Nephron (organoid): ENCODE data around the gene TSHR.
"Not testable (repeated sequence)": the region's sequence is repeated elsewhere in the genome, so short reads cannot be mapped to it uniquely, and the experiment has no call there.

Experiments
- H3K27ac Mint-ChIP-seq, 3 experiments: 2 replicates each; pipeline ENCODE4 v1.8.0; 2020; ENCODE audit warnings: mixed read lengths in 3 of 3, mild to moderate bottlenecking in 2 of 3, moderate library complexity in 1 of 3
- H3K27me3 Mint-ChIP-seq: 2 replicates; pipeline ENCODE4 v1.8.0; 2021; ENCODE audit warnings: low read depth, mild to moderate bottlenecking, moderate library complexity, mixed read lengths
- H3K36me3 Mint-ChIP-seq: 2 replicates; pipeline ENCODE4 v1.8.0; 2020; ENCODE audit warnings: low read depth, mixed read lengths
- H3K4me1 Mint-ChIP-seq: 2 replicates; pipeline ENCODE4 v1.8.0; 2020; ENCODE audit warnings: mixed read lengths
- H3K4me3 Mint-ChIP-seq, 3 experiments: 2 replicates each; pipeline ENCODE4 v1.8.0; 2020; ENCODE audit warnings: mild to moderate bottlenecking in 3 of 3, mixed read lengths in 3 of 3, moderate library complexity in 2 of 3
- H3K9me3 Mint-ChIP-seq: 2 replicates; pipeline ENCODE4 v1.8.0; 2020; ENCODE audit warnings: mixed read lengths
- TF ChIP-seq, protein P1 (sequence below), 3 experiments: fragments of 200-600 bp; sonication (generic); IDR thresholded peaks; one replicate each; pipeline ENCODE4 v1.5.0; 2021; ENCODE audit warnings: antibody characterized with exemption in 3 of 3; ENCODE audit not compliant: unreplicated experiment in 3 of 3

Gene TSHR

DNA sequence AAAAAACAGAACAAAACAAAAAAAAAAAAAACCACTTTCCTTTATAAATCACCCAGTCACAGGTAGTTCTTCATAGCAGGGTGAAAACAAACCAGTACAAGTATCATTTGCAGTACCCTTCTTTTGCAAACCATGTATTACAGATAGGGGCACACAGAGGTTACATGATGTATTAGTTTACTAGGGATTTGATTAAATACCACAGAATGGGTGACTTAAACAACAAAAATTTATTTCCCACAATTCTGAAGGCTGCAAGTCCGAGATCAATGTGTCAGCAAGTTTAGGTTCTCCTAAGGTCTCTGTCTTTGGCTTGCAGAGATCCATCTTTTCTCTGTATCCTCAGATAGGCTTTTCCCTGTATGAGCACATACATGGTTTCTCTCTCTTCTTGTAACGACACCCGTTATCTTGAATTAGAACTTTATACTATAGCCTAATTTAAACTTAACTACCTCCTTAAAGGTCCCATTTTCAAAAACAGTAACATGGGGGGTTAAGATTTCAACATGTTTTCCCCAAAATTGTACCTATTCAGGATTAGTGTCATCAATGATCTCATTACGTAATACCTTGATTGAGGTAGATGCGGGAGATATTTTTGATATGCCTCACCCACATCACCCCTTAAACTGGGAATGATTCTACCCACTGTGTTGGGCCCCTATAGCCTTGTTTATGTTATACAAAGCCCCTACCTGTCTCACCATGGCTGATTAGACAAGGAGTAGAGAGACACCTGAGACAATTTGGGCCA is 10.4 kb upstream of the TSHR start:
- Mint-ChIP-seq H3K9me3 (no peaks in the 10 kb centered on the region), H3K4me1 (peaks cover 9% of the 10 kb centered on the region), H3K27ac (no peak overlapping the region), H3K27me3 (peaks cover 7% of the 10 kb centered on the region), H3K36me3 (no peaks in the 10 kb centered on the region), H3K4me3 (no peak overlapping the region)
- TF ChIP-seq, protein P1, sequence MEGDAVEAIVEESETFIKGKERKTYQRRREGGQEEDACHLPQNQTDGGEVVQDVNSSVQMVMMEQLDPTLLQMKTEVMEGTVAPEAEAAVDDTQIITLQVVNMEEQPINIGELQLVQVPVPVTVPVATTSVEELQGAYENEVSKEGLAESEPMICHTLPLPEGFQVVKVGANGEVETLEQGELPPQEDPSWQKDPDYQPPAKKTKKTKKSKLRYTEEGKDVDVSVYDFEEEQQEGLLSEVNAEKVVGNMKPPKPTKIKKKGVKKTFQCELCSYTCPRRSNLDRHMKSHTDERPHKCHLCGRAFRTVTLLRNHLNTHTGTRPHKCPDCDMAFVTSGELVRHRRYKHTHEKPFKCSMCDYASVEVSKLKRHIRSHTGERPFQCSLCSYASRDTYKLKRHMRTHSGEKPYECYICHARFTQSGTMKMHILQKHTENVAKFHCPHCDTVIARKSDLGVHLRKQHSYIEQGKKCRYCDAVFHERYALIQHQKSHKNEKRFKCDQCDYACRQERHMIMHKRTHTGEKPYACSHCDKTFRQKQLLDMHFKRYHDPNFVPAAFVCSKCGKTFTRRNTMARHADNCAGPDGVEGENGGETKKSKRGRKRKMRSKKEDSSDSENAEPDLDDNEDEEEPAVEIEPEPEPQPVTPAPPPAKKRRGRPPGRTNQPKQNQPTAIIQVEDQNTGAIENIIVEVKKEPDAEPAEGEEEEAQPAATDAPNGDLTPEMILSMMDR (IDR thresholded peaks at IDR 0.05; ENCODE audit: unreplicated experiment in 3 of 3) = no peak

DNA sequence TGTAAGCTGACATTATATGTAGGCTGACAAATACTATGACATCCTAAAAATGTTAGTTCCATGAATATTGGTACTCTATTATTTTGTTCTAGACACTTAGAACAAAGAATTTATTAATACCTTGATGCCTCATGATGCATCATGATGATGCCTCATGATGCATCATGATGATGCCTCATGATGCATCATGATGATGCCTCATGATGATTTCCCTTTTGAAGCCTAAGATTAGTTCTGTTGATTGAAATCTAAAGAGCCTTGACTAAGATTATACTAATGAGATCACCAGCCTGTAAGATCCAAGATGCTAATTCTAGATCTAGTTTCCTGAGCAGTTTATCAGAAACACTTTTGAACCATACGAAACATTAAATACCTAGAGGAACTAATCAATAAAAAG is 9.2 kb upstream of the TSHR start:
- peaks cover 7% of the 10 kb centered on the region for H3K27me3 Mint-ChIP-seq

DNA sequence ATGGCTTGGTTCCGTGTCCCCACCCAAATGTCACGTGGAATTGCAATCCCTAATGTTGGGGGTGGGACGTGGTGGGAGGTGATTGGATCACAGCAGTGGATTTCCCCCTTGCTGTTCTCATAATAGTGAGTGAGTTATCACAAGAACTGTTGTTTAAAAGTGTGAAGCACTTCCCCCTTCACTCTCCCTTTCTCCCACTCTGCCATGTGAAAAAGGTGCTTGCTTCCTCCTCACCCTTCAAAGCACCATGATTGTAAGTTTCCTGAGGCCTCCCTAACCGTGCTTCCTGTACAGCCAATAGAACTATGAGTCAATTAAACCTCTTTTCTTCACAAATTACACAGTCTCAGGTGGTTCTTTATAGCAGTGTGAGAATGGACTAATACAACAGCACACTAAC is 8.6 kb upstream of the TSHR start:
- no peak overlapping the region for H3K4me3 Mint-ChIP-seq
- H3K27me3 Mint-ChIP-seq = peaks cover 7% of the 10 kb centered on the region
- no peaks in the 10 kb centered on the region for H3K36me3 Mint-ChIP-seq
- TF ChIP-seq, protein P1 (IDR thresholded peaks at IDR 0.05; ENCODE audit: unreplicated experiment in 3 of 3) = no peak
- H3K4me1 Mint-ChIP-seq = peaks cover 9% of the 10 kb centered on the region
- no peak overlapping the region for H3K27ac Mint-ChIP-seq
- no peaks in the 10 kb centered on the region for H3K9me3 Mint-ChIP-seq

More for the DNA sequence above, 9.2 kb upstream of the TSHR start:
- H3K9me3 Mint-ChIP-seq = no peaks in the 10 kb centered on the region
- peaks cover 9% of the 10 kb centered on the region for H3K4me1 Mint-ChIP-seq
- no peak overlapping the region for H3K27ac Mint-ChIP-seq
- TF ChIP-seq, protein P1 (IDR thresholded peaks at IDR 0.05; ENCODE audit: unreplicated experiment in 3 of 3) = no peak
- no peak overlapping the region for H3K4me3 Mint-ChIP-seq
- no peaks in the 10 kb centered on the region for H3K36me3 Mint-ChIP-seq

DNA sequence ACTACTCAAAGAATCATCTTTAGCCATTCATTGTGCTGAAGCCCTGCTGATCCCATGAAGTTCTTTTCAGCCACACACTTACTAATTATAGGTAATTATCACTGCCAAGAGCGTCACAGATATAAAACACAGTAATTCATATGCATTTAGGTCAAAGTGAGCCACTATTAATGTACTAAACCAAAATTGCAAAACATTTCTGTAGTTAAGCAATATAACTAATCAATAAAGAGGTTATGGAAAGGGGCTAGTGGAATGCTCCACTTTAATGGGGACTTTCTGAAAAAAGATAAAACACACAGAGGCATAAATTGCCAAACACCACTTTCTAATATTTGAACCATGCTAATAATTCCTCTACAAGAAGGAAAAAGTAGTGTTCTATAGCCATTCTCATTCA is 7.1 kb upstream of the TSHR start:
- TF ChIP-seq, protein P1 (IDR thresholded peaks at IDR 0.05; ENCODE audit: unreplicated experiment in 3 of 3) = no peak
- no peak overlapping the region for H3K27ac Mint-ChIP-seq
- no peaks in the 10 kb centered on the region for H3K4me1 Mint-ChIP-seq
- no peaks in the 10 kb centered on the region for H3K9me3 Mint-ChIP-seq
- peaks cover 7% of the 10 kb centered on the region for H3K27me3 Mint-ChIP-seq
- no peak overlapping the region for H3K4me3 Mint-ChIP-seq
- H3K36me3 Mint-ChIP-seq = no peaks in the 10 kb centered on the region

DNA sequence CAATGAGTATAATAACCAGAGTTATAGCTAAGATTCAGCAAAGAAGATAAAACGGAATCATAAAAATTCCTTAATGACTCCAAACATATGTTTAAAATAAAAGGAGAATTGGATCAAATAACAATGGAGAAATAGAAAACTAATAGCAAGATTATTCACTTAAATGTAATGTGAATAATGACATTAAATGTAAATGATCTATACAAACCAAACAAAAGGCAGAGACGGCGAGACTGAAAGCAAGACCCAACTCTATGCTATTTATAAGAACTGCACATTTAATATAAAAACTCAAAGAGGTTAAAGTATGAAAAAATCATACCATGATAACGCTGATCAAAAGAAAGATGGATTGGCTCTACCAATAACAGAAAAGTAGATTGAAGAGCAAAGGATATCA is 3.9 kb upstream of the TSHR start:
- TF ChIP-seq, protein P1 (IDR thresholded peaks at IDR 0.05; ENCODE audit: unreplicated experiment in 3 of 3) = no peak
- H3K27me3 Mint-ChIP-seq = peaks cover 23% of the 10 kb centered on the region
- no peaks in the 10 kb centered on the region for H3K36me3 Mint-ChIP-seq
- H3K9me3 Mint-ChIP-seq = no peaks in the 10 kb centered on the region
- no peak overlapping the region for H3K4me3 Mint-ChIP-seq
- H3K4me1 Mint-ChIP-seq = no peaks in the 10 kb centered on the region
- no peak overlapping the region for H3K27ac Mint-ChIP-seq

DNA sequence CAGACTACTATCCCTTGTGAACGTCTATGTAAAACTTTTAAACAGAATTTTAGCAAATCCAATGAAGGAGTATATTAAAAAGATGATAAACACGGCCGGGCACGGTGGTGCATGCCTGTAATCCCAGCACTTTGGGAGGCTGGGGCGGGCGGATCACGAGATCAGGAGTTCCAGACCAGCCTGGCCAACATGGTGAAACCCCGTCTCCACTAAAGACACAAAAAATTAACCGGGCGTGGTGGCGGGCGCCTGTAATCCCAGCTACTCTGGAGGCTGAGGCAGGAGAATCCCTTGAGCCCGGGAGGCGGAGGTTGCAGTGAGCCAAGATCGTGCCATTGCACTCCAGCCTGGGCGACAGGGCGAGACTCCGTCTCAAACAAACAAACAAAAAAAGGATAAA is 2.2 kb upstream of the TSHR start:
- H3K4me1 Mint-ChIP-seq, H3K9me3 Mint-ChIP-seq, H3K4me3 Mint-ChIP-seq, H3K27ac Mint-ChIP-seq, H3K36me3 Mint-ChIP-seq: not testable (repeated sequence)
- H3K27me3 Mint-ChIP-seq = peaks cover 40% of the 10 kb centered on the region
